ENCODE measurements around the gene CLK4. TPM values are rescaled to one million over a fixed set of nuclear protein-coding genes. Genes with fewer than 3 reads are reported as not detected.
A peak's percentile ranks its signal among the peaks of the same experiment; 100 is the strongest.

Gene CLK4
- 10 to 100 TPM; 33.5 to 59.0 (median 41.5) TPM for total RNA-seq

DNA sequence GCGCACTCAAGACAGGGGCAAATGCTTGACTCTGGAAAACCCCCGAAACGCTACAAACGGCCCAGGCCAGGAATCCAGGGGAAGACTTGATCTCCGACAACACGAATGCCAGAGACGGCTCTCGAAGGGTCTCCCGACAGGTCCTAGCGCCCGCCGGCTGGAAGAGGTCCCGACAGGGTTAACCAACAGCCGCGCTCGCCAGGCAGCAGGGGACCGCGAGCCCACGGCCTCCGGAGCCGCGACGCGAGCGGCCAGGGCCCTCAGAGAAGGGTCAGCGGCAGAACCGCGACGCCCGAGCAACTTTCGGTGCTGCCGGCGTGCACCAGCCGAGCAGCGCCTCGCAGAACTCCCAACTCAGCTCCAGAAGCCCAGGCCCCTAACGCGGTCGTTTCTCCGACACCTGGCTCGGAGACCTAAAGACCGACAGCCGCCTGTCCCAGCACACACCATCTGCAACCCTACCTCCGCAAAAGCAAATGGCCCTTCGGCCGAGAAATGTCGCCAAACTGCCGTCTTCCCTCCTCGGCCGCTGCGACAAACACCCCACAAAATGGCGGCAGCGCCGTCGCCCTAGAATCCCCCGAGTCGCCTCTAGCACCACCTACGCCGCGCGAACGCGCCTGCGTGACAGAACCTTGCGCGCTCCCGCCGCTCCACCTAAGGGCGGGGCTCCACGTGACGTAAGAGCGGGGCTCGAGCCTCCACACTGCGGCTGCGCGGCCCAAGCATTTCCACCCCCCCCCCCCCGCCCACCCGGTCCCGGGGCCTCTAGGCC is at the start of gene CLK4:
TSS of gene CLK4 (minus strand) at position 567 of the 775 bp plus-strand sequence. CDS start 3,634 bp downstream, outside the sequence.
- H3K27me3 ChIP-seq: no peaks in the 10 kb centered on the region
- H3K27ac ChIP-seq: peak within 1 kb of the TSS; percentile 94 to 98 (median 96)
- H3K9me3 ChIP-seq: no peaks in the 10 kb centered on the region
- TF ChIP-seq POLR2A (IDR thresholded peaks at IDR 0.05): peak; percentile 49 to 62
- TF ChIP-seq, protein P1, sequence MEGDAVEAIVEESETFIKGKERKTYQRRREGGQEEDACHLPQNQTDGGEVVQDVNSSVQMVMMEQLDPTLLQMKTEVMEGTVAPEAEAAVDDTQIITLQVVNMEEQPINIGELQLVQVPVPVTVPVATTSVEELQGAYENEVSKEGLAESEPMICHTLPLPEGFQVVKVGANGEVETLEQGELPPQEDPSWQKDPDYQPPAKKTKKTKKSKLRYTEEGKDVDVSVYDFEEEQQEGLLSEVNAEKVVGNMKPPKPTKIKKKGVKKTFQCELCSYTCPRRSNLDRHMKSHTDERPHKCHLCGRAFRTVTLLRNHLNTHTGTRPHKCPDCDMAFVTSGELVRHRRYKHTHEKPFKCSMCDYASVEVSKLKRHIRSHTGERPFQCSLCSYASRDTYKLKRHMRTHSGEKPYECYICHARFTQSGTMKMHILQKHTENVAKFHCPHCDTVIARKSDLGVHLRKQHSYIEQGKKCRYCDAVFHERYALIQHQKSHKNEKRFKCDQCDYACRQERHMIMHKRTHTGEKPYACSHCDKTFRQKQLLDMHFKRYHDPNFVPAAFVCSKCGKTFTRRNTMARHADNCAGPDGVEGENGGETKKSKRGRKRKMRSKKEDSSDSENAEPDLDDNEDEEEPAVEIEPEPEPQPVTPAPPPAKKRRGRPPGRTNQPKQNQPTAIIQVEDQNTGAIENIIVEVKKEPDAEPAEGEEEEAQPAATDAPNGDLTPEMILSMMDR (IDR thresholded peaks at IDR 0.05): peak in 1 of 6 experiments; percentile 4
- peaks cover 0 to 11% (median 0%) of the 10 kb centered on the region in 3 donors for H3K36me3 ChIP-seq
- peaks cover 0 to 23% (median 2%) of the 10 kb centered on the region in 4 donors for H3K4me1 ChIP-seq
- peak within 1 kb of the TSS; percentile 76 to 96 (median 94) for H3K4me3 ChIP-seq
- DNase-seq: peak; percentile 96 to 98 (median 97)

DNA sequence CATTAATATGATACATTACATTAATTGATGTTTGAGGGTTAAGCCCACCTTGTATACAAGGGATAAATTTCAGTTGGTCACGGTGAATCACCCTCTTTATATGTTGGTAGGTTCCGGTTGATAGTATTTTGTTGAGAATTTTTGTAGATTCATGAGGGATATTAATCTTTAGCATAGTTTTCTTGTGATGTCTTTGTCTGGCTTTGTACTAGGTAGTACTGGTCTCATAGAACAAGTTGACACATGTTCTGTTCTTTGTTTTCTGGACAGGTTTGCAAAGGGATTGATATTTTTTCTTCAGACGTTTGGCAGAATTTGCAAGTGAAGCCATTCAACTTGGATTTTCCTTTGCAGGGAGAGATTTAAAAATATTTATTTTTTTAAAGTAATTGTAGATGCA is 49.1 kb upstream of the CLK4 start:
- H3K27me3 ChIP-seq: no peaks in the 10 kb centered on the region
- H3K4me1 ChIP-seq: no peaks in the 10 kb centered on the region
- no peak overlapping the region for H3K4me3 ChIP-seq
- no peaks in the 10 kb centered on the region for H3K9me3 ChIP-seq
- no peak overlapping the region for H3K27ac ChIP-seq
- H3K36me3 ChIP-seq: no peaks in the 10 kb centered on the region
- TF ChIP-seq, protein P1 (IDR thresholded peaks at IDR 0.05): no peak
- TF ChIP-seq POLR2A (IDR thresholded peaks at IDR 0.05): no peak
- DNase-seq: no peak

DNA sequence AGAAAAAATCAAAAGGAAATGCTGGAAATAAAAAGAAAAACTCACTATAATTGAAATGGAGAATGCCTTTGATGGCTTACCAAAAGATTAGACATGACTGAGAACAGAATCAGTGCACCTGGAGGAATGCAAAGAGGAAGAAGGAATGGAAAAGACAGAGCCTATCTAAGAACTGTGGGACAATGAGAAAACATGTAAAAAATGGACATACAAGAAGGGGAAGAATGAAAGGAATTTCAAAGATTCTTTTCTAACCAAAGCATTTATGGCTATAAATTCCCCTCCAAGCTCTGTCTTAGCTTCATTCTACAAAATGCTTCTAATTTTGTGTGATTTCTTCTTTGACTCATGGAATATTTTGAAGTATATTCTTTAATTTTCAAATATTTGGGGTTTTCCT is 47.5 kb upstream of the CLK4 start:
- no peaks in the 10 kb centered on the region for H3K27me3 ChIP-seq
- DNase-seq: no peak
- no peak for TF ChIP-seq POLR2A (IDR thresholded peaks at IDR 0.05)
- TF ChIP-seq, protein P1 (IDR thresholded peaks at IDR 0.05): no peak

DNA sequence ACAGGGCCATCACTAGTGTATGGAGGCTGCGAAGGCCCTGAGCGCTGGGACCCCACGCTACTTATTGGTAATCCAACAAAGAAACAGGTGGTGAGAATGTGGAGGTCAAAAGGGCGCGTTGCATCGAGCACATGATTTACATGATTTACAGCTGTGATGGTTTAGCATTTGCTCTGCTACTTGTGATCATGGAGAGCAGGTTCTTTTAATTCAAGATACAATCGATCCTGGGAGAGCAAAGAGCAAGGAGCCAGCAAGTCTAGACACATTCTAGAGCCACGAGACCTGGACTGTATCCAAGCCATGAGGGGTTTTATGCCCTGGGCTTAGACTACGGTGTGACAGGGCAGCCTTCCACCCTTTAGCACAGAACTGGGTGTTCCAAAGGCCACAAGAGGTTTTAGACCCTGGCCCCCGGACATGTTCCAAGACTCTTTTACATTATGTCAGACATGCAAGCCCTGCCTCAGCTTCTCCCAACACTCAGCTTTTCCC is 47.0 kb upstream of the CLK4 start:
- H3K27ac ChIP-seq: no peak overlapping the region
- no peaks in the 10 kb centered on the region for H3K36me3 ChIP-seq
- H3K9me3 ChIP-seq: no peaks in the 10 kb centered on the region
- H3K27me3 ChIP-seq: no peaks in the 10 kb centered on the region
- no peak for TF ChIP-seq POLR2A (IDR thresholded peaks at IDR 0.05)
- TF ChIP-seq, protein P1 (IDR thresholded peaks at IDR 0.05): no peak
- H3K4me1 ChIP-seq: no peaks in the 10 kb centered on the region
- H3K4me3 ChIP-seq: no peak overlapping the region
- DNase-seq: no peak

More for the DNA sequence above, 47.5 kb upstream of the CLK4 start:
- Histone ChIP-seq H3K4me3 (no peak overlapping the region), H3K36me3 (no peaks in the 10 kb centered on the region), H3K4me1 (no peaks in the 10 kb centered on the region), H3K9me3 (no peaks in the 10 kb centered on the region), H3K27ac (no peak overlapping the region)

DNA sequence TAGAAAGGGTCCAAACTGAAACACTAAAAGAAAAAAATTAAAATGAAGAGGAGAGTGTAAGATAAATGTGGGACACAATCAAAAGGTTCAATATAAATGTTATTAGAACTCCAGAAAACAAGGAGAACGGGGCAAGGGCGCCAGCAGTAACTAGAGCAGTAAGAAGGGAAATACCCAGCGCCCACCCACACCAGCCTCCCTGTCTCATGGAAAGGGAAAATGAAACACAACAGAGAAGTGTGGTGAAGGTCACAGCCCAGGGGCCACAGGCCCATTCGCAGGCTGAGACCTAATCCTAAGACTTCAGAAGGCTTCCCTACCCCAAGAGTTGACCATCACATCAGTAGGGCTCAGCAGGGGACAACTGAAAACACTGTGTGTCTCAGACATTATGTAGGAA is 45.8 kb upstream of the CLK4 start:
- no peak overlapping the region for H3K4me3 ChIP-seq

More for the DNA sequence above, 45.8 kb upstream of the CLK4 start:
- no peaks in the 10 kb centered on the region for H3K9me3 ChIP-seq
- DNase-seq: no peak
- H3K27ac ChIP-seq: no peak overlapping the region
- no peaks in the 10 kb centered on the region for H3K27me3 ChIP-seq
- TF ChIP-seq POLR2A (IDR thresholded peaks at IDR 0.05): no peak
- TF ChIP-seq, protein P1 (IDR thresholded peaks at IDR 0.05): no peak
- H3K36me3 ChIP-seq: no peaks in the 10 kb centered on the region
- H3K4me1 ChIP-seq: no peaks in the 10 kb centered on the region
